Measurements from ENCODE around the gene PMP22.

The PMP22 gene

GRCh38 chr17:15260376-15261257, 4.5 kb downstream of the PMP22 start:
- ATAC-seq (replicated peaks; ENCODE audit: extremely low read depth, poor library complexity, severe bottlenecking) = peak; percentile 59
- peak in 1 of 2 donors; percentile 31 for DNase-seq (ENCODE audit: low spot score in 2 of 2)
- H3K9me3 Mint-ChIP-seq = no peaks in the 10 kb centered on the region
- peaks cover 77% of the 10 kb centered on the region for H3K27me3 Mint-ChIP-seq
- H3K36me3 Mint-ChIP-seq (ENCODE audit: insufficient read depth) = peaks cover 2% of the 10 kb centered on the region
- peak overlapping the region; percentile 75 for H3K4me3 Mint-ChIP-seq
- H3K4me1 Mint-ChIP-seq = peaks cover 13% of the 10 kb centered on the region
- no peak overlapping the region for H3K27ac Mint-ChIP-seq (ENCODE audit: low read depth)

- no peak for ATAC-seq (replicated peaks; ENCODE audit: extremely low read depth, poor library complexity, severe bottlenecking)
- peaks cover 75% of the 10 kb centered on the region for H3K27me3 Mint-ChIP-seq
- H3K9me3 Mint-ChIP-seq = no peaks in the 10 kb centered on the region
- H3K4me3 Mint-ChIP-seq = no peak overlapping the region
- peaks cover 13% of the 10 kb centered on the region for H3K4me1 Mint-ChIP-seq
- H3K36me3 Mint-ChIP-seq (ENCODE audit: insufficient read depth) = peaks cover 2% of the 10 kb centered on the region
- H3K27ac Mint-ChIP-seq (ENCODE audit: low read depth) = no peak overlapping the region
- DNase-seq (ENCODE audit: low spot score in 2 of 2) = no peak
Observed at GRCh38 chr17:15257796-15258512, 7.2 kb downstream of the PMP22 start.

GRCh38 chr17:15257258-15257788, 7.8 kb downstream of the PMP22 start:
- Mint-ChIP-seq H3K27me3 (peaks cover 69% of the 10 kb centered on the region), H3K4me3 (no peak overlapping the region), H3K36me3 (ENCODE audit: insufficient read depth) (peaks cover 2% of the 10 kb centered on the region), H3K9me3 (no peaks in the 10 kb centered on the region), H3K27ac (ENCODE audit: low read depth) (no peak overlapping the region), H3K4me1 (peaks cover 12% of the 10 kb centered on the region)
- DNase-seq (ENCODE audit: low spot score in 2 of 2) = peak; percentile 22 to 39
- ATAC-seq (replicated peaks; ENCODE audit: extremely low read depth, poor library complexity, severe bottlenecking) = peak; percentile 54

GRCh38 chr17:15256689-15257088, 8.4 kb downstream of the PMP22 start:
- Mint-ChIP-seq H3K4me1 (peaks cover 8% of the 10 kb centered on the region), H3K4me3 (no peak overlapping the region), H3K36me3 (ENCODE audit: insufficient read depth) (peaks cover 2% of the 10 kb centered on the region), H3K9me3 (no peaks in the 10 kb centered on the region), H3K27me3 (peaks cover 63% of the 10 kb centered on the region), H3K27ac (ENCODE audit: low read depth) (no peak overlapping the region)
- ATAC-seq (replicated peaks; ENCODE audit: extremely low read depth, poor library complexity, severe bottlenecking) = no peak
- no peak for DNase-seq (ENCODE audit: low spot score in 2 of 2)

- no peaks in the 10 kb centered on the region for H3K9me3 Mint-ChIP-seq
- H3K27ac Mint-ChIP-seq (ENCODE audit: low read depth) = no peak overlapping the region
- peaks cover 8% of the 10 kb centered on the region for H3K4me1 Mint-ChIP-seq
- H3K4me3 Mint-ChIP-seq = no peak overlapping the region
- DNase-seq (ENCODE audit: low spot score in 2 of 2) (no peak), ATAC-seq (replicated peaks; ENCODE audit: extremely low read depth, poor library complexity, severe bottlenecking) (no peak)
- H3K27me3 Mint-ChIP-seq = peaks cover 55% of the 10 kb centered on the region
- H3K36me3 Mint-ChIP-seq (ENCODE audit: insufficient read depth) = peaks cover 2% of the 10 kb centered on the region
Observed at GRCh38 chr17:15255713-15256454, 9.2 kb downstream of the PMP22 start.

- Mint-ChIP-seq H3K4me1 (no peaks in the 10 kb centered on the region), H3K27me3 (peaks cover 19% of the 10 kb centered on the region), H3K36me3 (ENCODE audit: insufficient read depth) (no peaks in the 10 kb centered on the region), H3K4me3 (no peak overlapping the region), H3K9me3 (no peaks in the 10 kb centered on the region), H3K27ac (ENCODE audit: low read depth) (no peak overlapping the region)
- no peak for ATAC-seq (replicated peaks; ENCODE audit: extremely low read depth, poor library complexity, severe bottlenecking)
- no peak for DNase-seq (ENCODE audit: low spot score in 2 of 2)
Observed at GRCh38 chr17:15250135-15250860, 14.8 kb downstream of the PMP22 start.

- Mint-ChIP-seq H3K27ac (ENCODE audit: low read depth) (no peak overlapping the region), H3K4me1 (no peaks in the 10 kb centered on the region), H3K27me3 (peaks cover 14% of the 10 kb centered on the region), H3K9me3 (no peaks in the 10 kb centered on the region), H3K4me3 (no peak overlapping the region), H3K36me3 (ENCODE audit: insufficient read depth) (no peaks in the 10 kb centered on the region)
- DNase-seq (ENCODE audit: low spot score in 2 of 2) = no peak
- ATAC-seq (replicated peaks; ENCODE audit: extremely low read depth, poor library complexity, severe bottlenecking) = no peak
Observed at GRCh38 chr17:15249487-15249886, 15.6 kb downstream of the PMP22 start.

GRCh38 chr17:15247891-15248529, 17.1 kb downstream of the PMP22 start:
- H3K9me3 Mint-ChIP-seq = no peaks in the 10 kb centered on the region
- ATAC-seq (replicated peaks; ENCODE audit: extremely low read depth, poor library complexity, severe bottlenecking) (no peak), DNase-seq (ENCODE audit: low spot score in 2 of 2) (no peak)
- H3K4me1 Mint-ChIP-seq = no peaks in the 10 kb centered on the region
- no peaks in the 10 kb centered on the region for H3K36me3 Mint-ChIP-seq (ENCODE audit: insufficient read depth)
- peaks cover 7% of the 10 kb centered on the region for H3K27me3 Mint-ChIP-seq
- no peak overlapping the region for H3K27ac Mint-ChIP-seq (ENCODE audit: low read depth)
- no peak overlapping the region for H3K4me3 Mint-ChIP-seq

- no peaks in the 10 kb centered on the region for H3K9me3 Mint-ChIP-seq
- DNase-seq (ENCODE audit: low spot score in 2 of 2) = no peak
- H3K4me1 Mint-ChIP-seq = no peaks in the 10 kb centered on the region
- H3K36me3 Mint-ChIP-seq (ENCODE audit: insufficient read depth) = no peaks in the 10 kb centered on the region
- H3K27ac Mint-ChIP-seq (ENCODE audit: low read depth) = no peak overlapping the region
- no peak overlapping the region for H3K4me3 Mint-ChIP-seq
- H3K27me3 Mint-ChIP-seq = peaks cover 25% of the 10 kb centered on the region
- ATAC-seq (replicated peaks; ENCODE audit: extremely low read depth, poor library complexity, severe bottlenecking) = no peak
Observed at GRCh38 chr17:15245054-15245453, 20.1 kb downstream of the PMP22 start.

GRCh38 chr17:15240644-15241043, 24.5 kb downstream of the PMP22 start:
- Mint-ChIP-seq H3K27ac (ENCODE audit: low read depth) (no peak overlapping the region), H3K36me3 (ENCODE audit: insufficient read depth) (no peaks in the 10 kb centered on the region), H3K4me1 (no peaks in the 10 kb centered on the region), H3K27me3 (peaks cover 53% of the 10 kb centered on the region), H3K9me3 (no peaks in the 10 kb centered on the region), H3K4me3 (no peak overlapping the region)
- no peak for ATAC-seq (replicated peaks; ENCODE audit: extremely low read depth, poor library complexity, severe bottlenecking)
- no peak for DNase-seq (ENCODE audit: low spot score in 2 of 2)

- no peak for DNase-seq (ENCODE audit: low spot score in 2 of 2)
- peaks cover 53% of the 10 kb centered on the region for H3K27me3 Mint-ChIP-seq
- H3K27ac Mint-ChIP-seq (ENCODE audit: low read depth) = no peak overlapping the region
- no peak overlapping the region for H3K4me3 Mint-ChIP-seq
- no peak for ATAC-seq (replicated peaks; ENCODE audit: extremely low read depth, poor library complexity, severe bottlenecking)
- no peaks in the 10 kb centered on the region for H3K4me1 Mint-ChIP-seq
- H3K9me3 Mint-ChIP-seq = no peaks in the 10 kb centered on the region
- H3K36me3 Mint-ChIP-seq (ENCODE audit: insufficient read depth) = no peaks in the 10 kb centered on the region
Observed at GRCh38 chr17:15239491-15239890, 25.6 kb downstream of the PMP22 start.

Measured in central memory CD8-positive, alpha-beta T cell (primary cell).